ENCODE results near the gene USP48. TPM values are rescaled to one million over a fixed set of nuclear protein-coding genes. Genes with fewer than 3 reads are reported as not detected.

Gene USP48
- total and polyA plus RNA-seq, 2 of the 8 experiments (the other 6 are each of a cell fraction or from before 2014, with no cell fraction given), result 12.8 to 83.5 TPM

GRCh38 chr1:21640653-21641052 is 142.3 kb downstream of the USP48 start (continued):
- TF ChIP-seq CHD7 (IDR thresholded peaks at IDR 0.05; ENCODE audit: insufficient replicate concordance, low read length) (no peak), POU5F1 (IDR thresholded peaks at IDR 0.05; ENCODE audit: low read depth, low read length) (no peak), SIRT6 (IDR thresholded peaks at IDR 0.05; ENCODE audit: low read length) (no peak), KDM5A (IDR thresholded peaks at IDR 0.05; ENCODE audit: low read length) (no peak), ZNF274 (IDR thresholded peaks at IDR 0.05; ENCODE audit: borderline replicate concordance, extremely low read depth, low read length) (no peak), EZH2 (IDR thresholded peaks at IDR 0.05; ENCODE audit: low read depth, low read length, severe bottlenecking) (no peak), SAP30 (IDR thresholded peaks at IDR 0.05; ENCODE audit: insufficient read depth, insufficient replicate concordance, low read length) (no peak), NANOG (IDR thresholded peaks at IDR 0.05; ENCODE audit: insufficient read depth, low read depth, low read length, poor library complexity, severe bottlenecking) (no peak), YY1 (IDR thresholded peaks at IDR 0.05; ENCODE audit: low read depth, low read length) (no peak), HDAC2 (IDR thresholded peaks at IDR 0.05; ENCODE audit: borderline replicate concordance in 1 of 2, low read depth in 2 of 2, low read length in 2 of 2) (no peak)
- TF ChIP-seq, protein P1, sequence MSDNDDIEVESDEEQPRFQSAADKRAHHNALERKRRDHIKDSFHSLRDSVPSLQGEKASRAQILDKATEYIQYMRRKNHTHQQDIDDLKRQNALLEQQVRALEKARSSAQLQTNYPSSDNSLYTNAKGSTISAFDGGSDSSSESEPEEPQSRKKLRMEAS (IDR thresholded peaks at IDR 0.05), result no peak
